Liver (tissue), 3 donors: Measurements from ENCODE around the gene PTPN18.

Source experiments
- ATF3 ChIP-seq: IDR thresholded peaks from 2 replicates; pipeline ENCODE4 v1.6.1; 2016; ENCODE audit warnings: antibody characterized with exemption
- CTCF ChIP-seq: fragments of 150-350 bp; IDR thresholded peaks from 2 replicates; pipeline ENCODE4 v1.5.1; 2017; ENCODE audit warnings: improper control_type of control experiment, low read depth, low read length; ENCODE audit not compliant: missing input control
- GABPA ChIP-seq, 2 donors: IDR thresholded peaks in 1 of 2; conservative IDR thresholded peaks in 1 of 2; 2 replicates each; pipeline ENCODE4 v1.6.1; 2016; ENCODE audit warnings: antibody characterized with exemption in 2 of 2, mild to moderate bottlenecking in 1 of 2, moderate library complexity in 1 of 2
- HNF4G ChIP-seq: IDR thresholded peaks from 2 replicates; pipeline ENCODE4 v1.6.1; 2016; ENCODE audit warnings: antibody characterized with exemption
- JUND ChIP-seq, 2 donors: IDR thresholded peaks; 2 replicates each; pipeline ENCODE4 v1.6.1; 2016; ENCODE audit warnings: antibody characterized with exemption in 2 of 2
- MAX ChIP-seq: IDR thresholded peaks from 2 replicates; pipeline ENCODE4 v1.6.1; 2016; ENCODE audit warnings: antibody characterized with exemption
- RAD21 ChIP-seq, 2 donors: IDR thresholded peaks; 2 replicates each; pipeline ENCODE4 v1.6.1; 2016; ENCODE audit warnings: antibody characterized with exemption in 2 of 2, mild to moderate bottlenecking in 2 of 2
- REST ChIP-seq: IDR thresholded peaks from 2 replicates; pipeline ENCODE4 v1.6.1; 2016; ENCODE audit warnings: antibody characterized with exemption, mild to moderate bottlenecking
- RXRA ChIP-seq, 2 donors: IDR thresholded peaks; 2 replicates each; pipeline ENCODE4 v1.6.1; 2017 to 2018; ENCODE audit warnings: antibody characterized with exemption in 2 of 2, mild to moderate bottlenecking in 1 of 2
- SP1 ChIP-seq: IDR thresholded peaks from 2 replicates; pipeline ENCODE4 v1.6.1; 2018; ENCODE audit warnings: antibody characterized with exemption, mild to moderate bottlenecking
- TAF1 ChIP-seq: conservative IDR thresholded peaks from 2 replicates; pipeline ENCODE4 v1.6.1; 2016; ENCODE audit warnings: antibody characterized with exemption, mild to moderate bottlenecking
- YY1 ChIP-seq: IDR thresholded peaks from 2 replicates; pipeline ENCODE4 v1.6.1; 2016; ENCODE audit warnings: antibody characterized with exemption, mild to moderate bottlenecking
- donor health status: healthy.
- donor health status: healthy.

GRCh38 chr2:130358420-130359350 lies 2.8 kb downstream of the PTPN18 start:
- TF ChIP-seq RXRA (IDR thresholded peaks at IDR 0.05) (no peak), CTCF (no peak), HNF4G (no peak), REST (no peak), GABPA (IDR thresholded peaks at IDR 0.05 in 1 of 2, conservative IDR thresholded peaks at IDR 0.05 in 1 of 2) (no peak), TAF1 (no peak), RAD21 (IDR thresholded peaks at IDR 0.05) (no peak), SP1 (no peak), YY1 (no peak), MAX (no peak), ATF3 (no peak), JUND (IDR thresholded peaks at IDR 0.05) (no peak)
